Epithelial cell of esophagus (primary cell): ENCODE results near the gene STN1.

Experiments used
- DNase-seq: peaks from one replicate; pipeline ENCODE4 v3.0.0; 2010; ENCODE audit warnings: low read depth
- H3K4me3 ChIP-seq: 2 replicates; pipeline ENCODE4 v1.5.1; 2011; ENCODE audit warnings: mild to moderate bottlenecking, low read length, control low read depth
- TF ChIP-seq, protein P1 (sequence below): IDR thresholded peaks from 2 replicates; pipeline ENCODE4 v1.5.1; 2011; ENCODE audit warnings: low read depth, mild to moderate bottlenecking, low read length, control low read depth, inconsistent platforms; ENCODE audit not compliant: insufficient read depth; ENCODE audit errors: missing control alignments

Gene STN1

DNA sequence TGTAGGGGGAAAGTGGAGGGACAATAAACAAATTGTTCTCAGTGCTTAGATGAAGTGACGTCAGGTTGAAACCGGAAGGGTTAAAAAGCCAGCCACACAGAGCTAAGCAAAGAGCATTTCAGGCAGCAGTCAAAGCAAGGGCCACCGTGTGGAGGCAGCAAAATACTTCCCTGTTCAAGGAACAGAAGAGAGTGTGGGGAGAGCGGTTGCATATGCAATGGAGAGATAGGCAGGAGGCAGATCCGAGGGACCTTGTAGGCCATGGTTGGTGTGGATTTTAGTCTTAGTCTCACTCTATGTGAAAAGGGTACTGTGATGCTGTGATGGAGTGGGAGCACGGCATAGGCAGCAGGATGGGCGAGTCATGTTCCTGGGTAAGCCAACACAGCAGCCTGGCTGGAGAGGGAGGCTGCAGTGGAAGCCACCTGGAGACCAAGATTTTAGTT is 3.8 kb upstream of the STN1 start:
- DNase-seq, result peak; percentile 46
- no peak overlapping the region for H3K4me3 ChIP-seq
- TF ChIP-seq, protein P1, sequence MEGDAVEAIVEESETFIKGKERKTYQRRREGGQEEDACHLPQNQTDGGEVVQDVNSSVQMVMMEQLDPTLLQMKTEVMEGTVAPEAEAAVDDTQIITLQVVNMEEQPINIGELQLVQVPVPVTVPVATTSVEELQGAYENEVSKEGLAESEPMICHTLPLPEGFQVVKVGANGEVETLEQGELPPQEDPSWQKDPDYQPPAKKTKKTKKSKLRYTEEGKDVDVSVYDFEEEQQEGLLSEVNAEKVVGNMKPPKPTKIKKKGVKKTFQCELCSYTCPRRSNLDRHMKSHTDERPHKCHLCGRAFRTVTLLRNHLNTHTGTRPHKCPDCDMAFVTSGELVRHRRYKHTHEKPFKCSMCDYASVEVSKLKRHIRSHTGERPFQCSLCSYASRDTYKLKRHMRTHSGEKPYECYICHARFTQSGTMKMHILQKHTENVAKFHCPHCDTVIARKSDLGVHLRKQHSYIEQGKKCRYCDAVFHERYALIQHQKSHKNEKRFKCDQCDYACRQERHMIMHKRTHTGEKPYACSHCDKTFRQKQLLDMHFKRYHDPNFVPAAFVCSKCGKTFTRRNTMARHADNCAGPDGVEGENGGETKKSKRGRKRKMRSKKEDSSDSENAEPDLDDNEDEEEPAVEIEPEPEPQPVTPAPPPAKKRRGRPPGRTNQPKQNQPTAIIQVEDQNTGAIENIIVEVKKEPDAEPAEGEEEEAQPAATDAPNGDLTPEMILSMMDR, result peak; percentile 30

DNA sequence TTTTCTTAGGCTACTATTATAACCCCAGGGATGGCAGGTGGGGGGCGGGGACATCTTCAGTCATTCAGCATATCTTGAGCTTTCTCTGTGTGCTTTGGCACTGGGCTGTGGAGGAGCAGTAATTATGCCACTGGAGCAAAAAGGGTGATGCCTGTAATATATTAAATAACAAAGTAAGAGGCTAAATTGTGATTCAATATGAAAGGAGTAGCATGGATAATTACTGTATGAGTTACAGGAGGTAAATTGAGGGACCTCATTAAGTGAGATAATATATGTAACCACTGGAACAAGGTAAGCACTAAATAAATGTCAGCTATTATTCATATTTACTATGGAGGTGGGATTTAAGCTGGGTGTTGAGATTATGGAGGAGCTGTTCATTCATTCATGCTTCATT is 3.3 kb upstream of the STN1 start:
- no peak overlapping the region for H3K4me3 ChIP-seq
- TF ChIP-seq, protein P1, result no peak
- no peak for DNase-seq

DNA sequence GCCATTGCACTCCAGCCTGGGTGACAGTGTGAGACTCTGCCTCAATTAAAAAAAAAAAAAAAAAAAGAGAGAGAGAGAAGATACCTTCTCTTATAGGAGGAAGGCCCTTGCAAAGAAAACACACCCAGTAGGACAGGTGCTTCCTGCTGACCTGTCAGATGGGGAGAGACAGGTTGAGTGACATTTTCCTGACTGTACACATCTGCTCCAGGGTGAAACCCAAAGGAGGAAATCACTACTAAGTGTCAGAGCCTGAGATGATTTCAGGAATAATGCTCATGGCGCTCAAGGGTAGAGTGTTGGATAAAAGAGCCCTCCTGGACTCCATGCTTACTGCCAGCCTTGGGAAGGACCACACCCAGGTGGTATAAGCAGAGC is 1.7 kb upstream of the STN1 start:
- H3K4me3 ChIP-seq, result no peak overlapping the region

DNA sequence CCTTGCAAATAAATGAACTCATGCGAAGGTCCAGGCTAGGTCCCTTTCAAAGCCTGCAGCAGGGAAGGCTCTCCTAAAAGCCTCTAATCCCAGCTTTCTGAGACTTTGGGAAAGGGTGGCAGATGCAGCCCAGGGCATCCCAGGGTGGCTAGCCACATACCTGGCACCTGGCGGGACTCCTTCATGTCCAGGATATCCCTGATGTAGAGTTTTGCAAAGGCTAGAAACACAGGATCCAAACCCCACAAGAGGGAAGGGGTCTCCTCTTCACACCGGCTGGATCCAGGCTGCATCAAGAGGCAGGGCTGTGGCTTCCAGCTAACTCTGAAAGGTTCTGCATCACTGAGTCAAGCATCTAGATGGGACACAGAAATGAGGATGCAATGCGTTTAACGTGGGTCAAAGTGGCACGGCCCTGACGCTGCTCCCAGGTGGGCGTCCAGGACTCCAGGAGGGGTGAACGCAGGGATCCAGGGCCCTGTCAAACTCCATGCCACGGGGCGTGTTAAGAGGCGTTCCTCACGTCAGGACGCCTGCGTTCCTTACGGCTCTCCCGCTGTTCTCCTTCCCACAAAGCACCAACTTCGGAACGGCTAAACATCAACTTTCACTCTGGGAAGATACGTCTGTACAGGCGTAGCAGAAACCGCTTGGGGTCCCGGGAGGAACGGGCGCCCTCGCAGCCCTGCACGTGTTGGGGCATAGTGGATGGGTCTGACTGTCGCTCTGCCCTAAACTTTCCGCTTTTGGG is 507 bp downstream of the STN1 start:
- TF ChIP-seq, protein P1, result no peak
- H3K4me3 ChIP-seq, result peak overlapping the region; percentile 71
- DNase-seq, result peak; percentile 51

More for the DNA sequence above, 1.7 kb upstream of the STN1 start:
- TF ChIP-seq, protein P1, result no peak
- peak; percentile 62 for DNase-seq

DNA sequence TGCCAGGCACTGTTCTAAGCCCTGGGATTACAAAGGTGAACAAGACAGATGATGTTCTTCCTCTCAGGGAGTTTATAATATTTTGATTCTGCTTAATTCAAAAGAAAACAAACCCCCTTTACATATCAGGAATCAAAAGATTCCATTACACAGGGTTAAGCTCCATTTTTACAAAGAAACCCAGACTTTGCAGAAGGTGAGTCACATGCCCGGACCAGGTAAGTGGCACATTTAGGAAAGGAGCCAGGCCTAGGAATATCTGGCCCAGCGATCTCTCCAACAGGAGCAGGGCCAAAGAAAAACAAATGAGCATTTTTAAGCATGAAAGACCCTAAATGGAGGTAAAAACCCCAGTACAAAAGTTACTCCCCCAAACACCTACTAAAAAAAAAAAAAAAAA is 1.1 kb downstream of the STN1 start:
- DNase-seq, result peak; percentile 39

DNA sequence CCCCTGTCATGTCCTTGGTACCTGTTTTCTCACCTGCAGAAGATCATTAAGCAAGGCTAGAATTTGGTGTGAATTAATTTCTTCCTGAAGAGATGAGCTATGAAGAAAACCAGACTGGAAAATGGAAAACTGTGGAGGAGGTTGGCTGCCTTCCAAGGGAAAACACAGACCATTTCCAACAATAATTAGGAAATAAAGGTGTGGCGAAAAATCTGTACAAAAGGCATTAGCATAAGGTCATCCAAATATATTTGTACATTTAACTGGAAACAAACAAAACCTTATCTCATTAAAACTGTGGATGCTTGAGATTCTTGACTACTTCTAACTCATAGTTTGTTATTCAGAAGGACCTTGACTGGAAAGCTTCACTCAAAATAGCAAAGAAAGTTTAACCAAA is 1.7 kb downstream of the STN1 start:
- no peak for DNase-seq
- peak overlapping the region; percentile 71 for H3K4me3 ChIP-seq
- TF ChIP-seq, protein P1, result no peak

More for the DNA sequence above, 1.1 kb downstream of the STN1 start:
- TF ChIP-seq, protein P1, result no peak
- H3K4me3 ChIP-seq, result peak overlapping the region; percentile 71

DNA sequence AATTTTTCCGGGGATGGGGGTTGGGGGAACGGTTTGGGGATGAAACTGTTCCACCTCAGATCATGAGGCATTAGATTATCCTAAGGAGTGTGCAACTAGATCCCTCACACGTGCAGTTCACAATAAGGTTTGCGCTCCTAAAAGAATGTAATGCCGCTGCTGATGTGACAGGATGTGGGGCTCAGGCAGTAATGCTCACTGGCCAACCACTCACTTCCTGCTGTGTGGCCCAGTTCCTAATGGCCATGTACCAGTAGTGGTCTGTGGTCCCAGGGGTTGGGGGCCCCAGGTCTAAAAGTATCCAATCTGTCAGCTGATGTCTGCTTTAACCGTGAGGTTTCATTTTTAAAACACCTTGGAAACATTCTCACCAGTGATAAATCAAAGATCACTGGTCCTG is 2.2 kb downstream of the STN1 start:
- TF ChIP-seq, protein P1, result no peak
- no peak overlapping the region for H3K4me3 ChIP-seq
- no peak for DNase-seq
